Esophagus muscularis mucosa (tissue), 3 donors: ENCODE results near the gene ASAP2.

ENCODE experiments used
- POLR2A ChIP-seq: fragments of 450-650 bp; IDR thresholded peaks from one replicate; pipeline ENCODE4 v1.6.1; 2017; ENCODE audit warnings: antibody characterized with exemption, moderate library complexity, mild to moderate bottlenecking, low read depth
- TF ChIP-seq, protein P1 (sequence below), 3 experiments: fragments of 200-600 bp in 2 of 3; fragments of 450-650 bp in 1 of 3; sonication (generic) in 2 of 3; IDR thresholded peaks; one replicate each; pipeline ENCODE4 v1.5.1; 2017 to 2019; ENCODE audit warnings: antibody characterized with exemption in 3 of 3, mild to moderate bottlenecking in 2 of 3, moderate library complexity in 1 of 3

DNA sequence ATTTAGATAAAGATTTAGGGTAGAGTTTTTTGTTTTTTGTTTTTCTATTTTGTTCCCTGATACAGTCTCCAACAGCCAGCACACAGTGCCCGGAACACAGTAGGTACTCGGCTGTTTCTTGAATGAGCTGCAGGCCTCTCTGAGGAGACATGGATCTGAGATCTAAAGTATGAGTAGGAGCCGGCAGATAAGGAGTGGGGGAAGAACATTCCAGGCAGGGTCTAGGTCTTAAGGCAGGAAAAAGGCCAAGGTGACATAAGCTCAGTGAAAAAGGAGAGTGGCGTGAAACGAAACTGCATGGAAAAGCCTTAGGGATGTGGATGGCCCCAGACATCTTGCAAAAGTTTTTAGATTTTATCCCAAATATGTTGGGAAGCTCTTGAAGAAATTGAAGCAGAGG is 122.3 kb downstream of the ASAP2 start:
- TF ChIP-seq POLR2A, result no peak
- TF ChIP-seq, protein P1, sequence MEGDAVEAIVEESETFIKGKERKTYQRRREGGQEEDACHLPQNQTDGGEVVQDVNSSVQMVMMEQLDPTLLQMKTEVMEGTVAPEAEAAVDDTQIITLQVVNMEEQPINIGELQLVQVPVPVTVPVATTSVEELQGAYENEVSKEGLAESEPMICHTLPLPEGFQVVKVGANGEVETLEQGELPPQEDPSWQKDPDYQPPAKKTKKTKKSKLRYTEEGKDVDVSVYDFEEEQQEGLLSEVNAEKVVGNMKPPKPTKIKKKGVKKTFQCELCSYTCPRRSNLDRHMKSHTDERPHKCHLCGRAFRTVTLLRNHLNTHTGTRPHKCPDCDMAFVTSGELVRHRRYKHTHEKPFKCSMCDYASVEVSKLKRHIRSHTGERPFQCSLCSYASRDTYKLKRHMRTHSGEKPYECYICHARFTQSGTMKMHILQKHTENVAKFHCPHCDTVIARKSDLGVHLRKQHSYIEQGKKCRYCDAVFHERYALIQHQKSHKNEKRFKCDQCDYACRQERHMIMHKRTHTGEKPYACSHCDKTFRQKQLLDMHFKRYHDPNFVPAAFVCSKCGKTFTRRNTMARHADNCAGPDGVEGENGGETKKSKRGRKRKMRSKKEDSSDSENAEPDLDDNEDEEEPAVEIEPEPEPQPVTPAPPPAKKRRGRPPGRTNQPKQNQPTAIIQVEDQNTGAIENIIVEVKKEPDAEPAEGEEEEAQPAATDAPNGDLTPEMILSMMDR (IDR thresholded peaks at IDR 0.05), result no peak
